MM.1S (cell line): Measurements from ENCODE around the gene GSC.

ENCODE experiments used
- DNase-seq: peaks from one replicate; pipeline ENCODE4 v3.0.0-alpha.2; 2015
- H2AFZ ChIP-seq: fragments of 300-600 bp; sonication (generic); 2 replicates; pipeline ENCODE4 v1.6.0; 2016; ENCODE audit warnings: antibody characterized with exemption, low read length
- H3F3A ChIP-seq: fragments of 300-600 bp; sonication (generic); 2 replicates; pipeline ENCODE4 v1.6.1; 2016; ENCODE audit warnings: mild to moderate bottlenecking, antibody characterized with exemption, low read length, moderate library complexity, mixed read lengths; ENCODE audit not compliant: insufficient read depth
- H3K27ac ChIP-seq: fragments of 300-600 bp; sonication (generic); 2 replicates; pipeline ENCODE4 v1.5.1; 2016; ENCODE audit warnings: mild to moderate bottlenecking, low read length
- H3K27me3 ChIP-seq: fragments of 300-600 bp; sonication (generic); replicated peaks from 2 replicates; pipeline ENCODE4 v1.6.0; 2016; ENCODE audit warnings: low read length; ENCODE audit not compliant: insufficient read depth
- H3K36me3 ChIP-seq: fragments of 300-600 bp; sonication (generic); replicated peaks from 2 replicates; pipeline ENCODE4 v1.6.1; 2016; ENCODE audit warnings: mild to moderate bottlenecking, low read length, mixed read lengths; ENCODE audit not compliant: insufficient read depth
- H3K4me1 ChIP-seq: fragments of 300-600 bp; sonication (generic); 2 replicates; pipeline ENCODE4 v1.6.1; 2016; ENCODE audit warnings: low read length, mixed read lengths
- H3K4me2 ChIP-seq: fragments of 300-600 bp; sonication (generic); 2 replicates; pipeline ENCODE4 v1.6.0; 2016; ENCODE audit warnings: low read depth, low read length
- H3K4me3 ChIP-seq: fragments of 300-600 bp; sonication (generic); 2 replicates; pipeline ENCODE4 v1.5.1; 2016; ENCODE audit warnings: low read length, mixed read lengths
- H3K79me2 ChIP-seq: fragments of 300-600 bp; sonication (generic); 2 replicates; pipeline ENCODE4 v1.6.1; 2016; ENCODE audit warnings: mixed run types, low read length, mixed read lengths
- H3K9ac ChIP-seq: fragments of 300-600 bp; sonication (generic); 2 replicates; pipeline ENCODE4 v1.6.1; 2016; ENCODE audit warnings: low read length, mixed read lengths
- H3K9me2 ChIP-seq: fragments of 300-600 bp; sonication (generic); replicated peaks from 2 replicates; pipeline ENCODE4 v1.6.1; 2016; ENCODE audit warnings: mild to moderate bottlenecking, low read length, mixed read lengths; ENCODE audit not compliant: insufficient read depth
- H3K9me3 ChIP-seq: fragments of 300-600 bp; sonication (generic); replicated peaks from 2 replicates; pipeline ENCODE4 v1.6.1; 2016; ENCODE audit warnings: mild to moderate bottlenecking, low read length, mixed read lengths; ENCODE audit not compliant: insufficient read depth
- H4K20me1 ChIP-seq: fragments of 300-600 bp; sonication (generic); 2 replicates; pipeline ENCODE4 v1.6.1; 2016; ENCODE audit warnings: mild to moderate bottlenecking, low read length, moderate library complexity, mixed read lengths; ENCODE audit not compliant: insufficient read depth
- CTCF ChIP-seq: fragments of 300-600 bp; sonication (generic); IDR thresholded peaks from 2 replicates; pipeline ENCODE4 v1.5.1; 2016; ENCODE audit warnings: antibody characterized with exemption, low read length, mixed read lengths
- EZH2 ChIP-seq: fragments of 300-600 bp; sonication (generic); optimal IDR thresholded peaks from 2 replicates; pipeline ENCODE3; 2017; ENCODE audit warnings: low read depth, mild to moderate bottlenecking, antibody characterized with exemption, low read length, mixed read lengths
- EZH2phosphoT487 ChIP-seq: fragments of 300-600 bp; sonication (generic); IDR thresholded peaks from 2 replicates; pipeline ENCODE4 v1.6.1; 2018; ENCODE audit warnings: antibody characterized with exemption, low read length

Gene GSC

GRCh38 chr14:94764573-94764972 lies 5.3 kb downstream of the GSC start:
- DNase-seq: no peak
- no peak overlapping the region for H2AFZ ChIP-seq

DNA sequence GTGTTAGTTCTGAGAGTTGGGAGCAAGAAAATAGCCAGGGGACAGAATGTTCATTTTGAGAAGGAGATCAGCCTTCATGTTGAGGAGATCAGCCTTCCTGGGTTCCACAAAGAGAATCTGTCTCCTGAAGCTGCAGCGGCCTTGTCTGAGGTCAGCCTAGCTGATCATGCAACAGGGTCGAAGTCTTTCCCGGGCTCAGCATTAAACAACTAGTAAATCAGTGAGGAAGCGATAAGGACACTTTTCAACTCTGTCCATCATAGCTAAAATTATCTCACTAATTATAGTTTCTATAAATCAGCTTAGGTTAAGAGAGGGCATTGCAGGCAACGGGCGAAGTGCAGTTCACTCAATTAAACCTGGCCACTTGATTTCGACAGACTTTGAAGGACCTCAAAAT lies 7.5 kb downstream of the GSC start:
- Histone ChIP-seq H3K4me1 (no peaks in the 10 kb centered on the region), H3F3A (no peaks in the 10 kb centered on the region), H3K36me3 (no peaks in the 10 kb centered on the region), H3K79me2 (no peaks in the 10 kb centered on the region), H3K9me2 (no peaks in the 10 kb centered on the region), H3K27ac (no peak overlapping the region), H4K20me1 (no peaks in the 10 kb centered on the region), H2AFZ (no peak overlapping the region), H3K4me3 (no peak overlapping the region), H3K9me3 (no peaks in the 10 kb centered on the region), H3K4me2 (no peak overlapping the region), H3K9ac (no peak overlapping the region), H3K27me3 (peaks cover 6% of the 10 kb centered on the region; the same call in 1 of the 2 replicates)
- no peak for DNase-seq
- TF ChIP-seq EZH2: no peak
- TF ChIP-seq CTCF: no peak
- no peak for TF ChIP-seq EZH2phosphoT487

More at GRCh38 chr14:94764573-94764972, 5.3 kb downstream of the GSC start:
- Histone ChIP-seq H3K9ac (no peak overlapping the region), H3K79me2 (no peaks in the 10 kb centered on the region), H3K9me3 (no peaks in the 10 kb centered on the region), H3K4me2 (no peak overlapping the region), H3K4me1 (no peaks in the 10 kb centered on the region), H3K27me3 (peaks cover 16% of the 10 kb centered on the region), H4K20me1 (no peaks in the 10 kb centered on the region), H3F3A (no peaks in the 10 kb centered on the region), H3K9me2 (no peaks in the 10 kb centered on the region), H3K36me3 (no peaks in the 10 kb centered on the region), H3K4me3 (no peak overlapping the region), H3K27ac (no peak overlapping the region)
- TF ChIP-seq EZH2: no peak
- TF ChIP-seq CTCF: no peak
- TF ChIP-seq EZH2phosphoT487: no peak

DNA sequence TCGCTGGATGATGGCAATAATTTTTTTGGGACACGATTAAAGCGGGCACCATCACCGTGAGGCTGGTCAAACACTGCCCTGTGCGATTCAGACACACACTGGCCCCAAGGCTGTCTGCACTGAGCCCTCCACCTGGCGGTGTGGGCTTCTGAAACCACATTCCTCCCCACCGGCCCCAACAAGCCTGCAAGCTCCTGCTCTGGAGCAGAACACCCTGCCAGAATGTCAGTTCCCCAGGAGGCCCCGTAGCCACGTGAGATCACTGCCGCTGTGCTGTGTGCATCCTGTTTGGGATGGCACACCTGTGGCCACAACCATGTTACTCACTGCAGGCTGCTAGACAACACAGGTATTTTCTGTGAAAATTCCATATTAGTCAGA lies 7.9 kb downstream of the GSC start:
- no peaks in the 10 kb centered on the region for H3K4me1 ChIP-seq
- H3K9ac ChIP-seq: no peak overlapping the region
- no peaks in the 10 kb centered on the region for H4K20me1 ChIP-seq
- no peak overlapping the region for H3K4me2 ChIP-seq
- H3K27ac ChIP-seq: no peak overlapping the region
- no peaks in the 10 kb centered on the region for H3F3A ChIP-seq
- no peaks in the 10 kb centered on the region for H3K9me3 ChIP-seq
- H3K79me2 ChIP-seq: no peaks in the 10 kb centered on the region
- no peak for DNase-seq
- no peak overlapping the region for H2AFZ ChIP-seq
- no peak overlapping the region for H3K4me3 ChIP-seq
- no peaks in the 10 kb centered on the region for H3K9me2 ChIP-seq
- TF ChIP-seq EZH2phosphoT487 (no peak), CTCF (no peak), EZH2 (no peak)
- H3K36me3 ChIP-seq: no peaks in the 10 kb centered on the region
- H3K27me3 ChIP-seq: peaks cover 2% of the 10 kb centered on the region; the same call in 1 of the 2 replicates
